ENCODE data around the gene HLA-DRA.

DNA sequence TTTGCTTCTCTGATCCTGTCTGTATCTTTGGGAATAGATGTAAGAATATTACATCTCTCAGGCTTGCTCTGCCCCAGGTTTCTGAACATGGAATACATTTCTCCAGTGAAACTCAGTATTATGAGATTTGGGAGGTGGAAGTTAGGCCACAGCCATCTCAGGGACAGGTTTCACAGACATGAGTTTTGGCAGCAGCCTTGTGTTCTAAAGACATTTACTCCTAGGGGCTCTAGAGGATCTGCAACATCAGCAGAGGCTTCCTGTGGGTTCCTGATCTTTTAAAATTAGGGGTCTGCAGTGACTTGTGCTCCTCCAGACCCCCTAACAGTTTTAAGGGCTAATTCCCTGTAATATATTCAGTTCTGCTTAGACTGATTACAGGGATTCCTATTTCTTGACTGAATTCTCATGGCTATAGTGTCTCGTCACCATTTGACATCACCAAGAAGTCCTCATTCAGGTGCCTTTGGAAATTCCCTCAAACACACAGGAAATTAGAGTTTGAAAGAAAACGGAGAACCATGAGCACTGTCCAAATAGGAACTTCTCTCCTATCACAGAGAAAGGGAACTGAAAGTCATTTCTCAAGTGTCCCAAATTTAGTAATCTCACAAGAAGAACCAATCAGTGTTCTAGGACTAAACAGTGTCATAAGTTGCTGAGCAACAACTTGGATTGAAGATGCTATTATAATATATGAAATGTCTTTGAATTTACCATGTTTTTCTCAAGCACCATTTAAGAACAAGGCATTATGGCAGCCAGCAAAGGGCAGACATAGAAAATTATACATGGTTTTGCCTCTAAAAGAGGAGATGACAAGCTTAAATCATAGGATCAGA, 2.5 kb upstream of the HLA-DRA start:
- TF ChIP-seq, protein P1, sequence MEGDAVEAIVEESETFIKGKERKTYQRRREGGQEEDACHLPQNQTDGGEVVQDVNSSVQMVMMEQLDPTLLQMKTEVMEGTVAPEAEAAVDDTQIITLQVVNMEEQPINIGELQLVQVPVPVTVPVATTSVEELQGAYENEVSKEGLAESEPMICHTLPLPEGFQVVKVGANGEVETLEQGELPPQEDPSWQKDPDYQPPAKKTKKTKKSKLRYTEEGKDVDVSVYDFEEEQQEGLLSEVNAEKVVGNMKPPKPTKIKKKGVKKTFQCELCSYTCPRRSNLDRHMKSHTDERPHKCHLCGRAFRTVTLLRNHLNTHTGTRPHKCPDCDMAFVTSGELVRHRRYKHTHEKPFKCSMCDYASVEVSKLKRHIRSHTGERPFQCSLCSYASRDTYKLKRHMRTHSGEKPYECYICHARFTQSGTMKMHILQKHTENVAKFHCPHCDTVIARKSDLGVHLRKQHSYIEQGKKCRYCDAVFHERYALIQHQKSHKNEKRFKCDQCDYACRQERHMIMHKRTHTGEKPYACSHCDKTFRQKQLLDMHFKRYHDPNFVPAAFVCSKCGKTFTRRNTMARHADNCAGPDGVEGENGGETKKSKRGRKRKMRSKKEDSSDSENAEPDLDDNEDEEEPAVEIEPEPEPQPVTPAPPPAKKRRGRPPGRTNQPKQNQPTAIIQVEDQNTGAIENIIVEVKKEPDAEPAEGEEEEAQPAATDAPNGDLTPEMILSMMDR (conservative IDR thresholded peaks at IDR 0.05 in 1 of 2, IDR thresholded peaks at IDR 0.05 in 1 of 2; ENCODE audit: low read depth in 1 of 2, low read length in 2 of 2): no peak
- TF ChIP-seq EZH2 (IDR thresholded peaks at IDR 0.05; ENCODE audit: low read length, missing control alignments): no peak
